Uterus (tissue), 2 donors: ENCODE measurements around the gene ACTL9.

Experiments
- CTCF ChIP-seq, 4 experiments: fragments of 200-600 bp in 2 of 4; fragments of 450-650 bp in 2 of 4; sonication (generic) in 2 of 4; IDR thresholded peaks; one replicate each; pipeline ENCODE4 v1.5.1; 2016 to 2019; ENCODE audit warnings: antibody characterized with exemption in 4 of 4, mild to moderate bottlenecking in 2 of 4, moderate library complexity in 1 of 4
- POLR2A ChIP-seq, 2 donors: fragments of 450-650 bp; IDR thresholded peaks; one replicate each; pipeline ENCODE4 v1.6.1; 2016; ENCODE audit warnings: antibody characterized with exemption in 2 of 2, mild to moderate bottlenecking in 1 of 2, moderate library complexity in 1 of 2

DNA sequence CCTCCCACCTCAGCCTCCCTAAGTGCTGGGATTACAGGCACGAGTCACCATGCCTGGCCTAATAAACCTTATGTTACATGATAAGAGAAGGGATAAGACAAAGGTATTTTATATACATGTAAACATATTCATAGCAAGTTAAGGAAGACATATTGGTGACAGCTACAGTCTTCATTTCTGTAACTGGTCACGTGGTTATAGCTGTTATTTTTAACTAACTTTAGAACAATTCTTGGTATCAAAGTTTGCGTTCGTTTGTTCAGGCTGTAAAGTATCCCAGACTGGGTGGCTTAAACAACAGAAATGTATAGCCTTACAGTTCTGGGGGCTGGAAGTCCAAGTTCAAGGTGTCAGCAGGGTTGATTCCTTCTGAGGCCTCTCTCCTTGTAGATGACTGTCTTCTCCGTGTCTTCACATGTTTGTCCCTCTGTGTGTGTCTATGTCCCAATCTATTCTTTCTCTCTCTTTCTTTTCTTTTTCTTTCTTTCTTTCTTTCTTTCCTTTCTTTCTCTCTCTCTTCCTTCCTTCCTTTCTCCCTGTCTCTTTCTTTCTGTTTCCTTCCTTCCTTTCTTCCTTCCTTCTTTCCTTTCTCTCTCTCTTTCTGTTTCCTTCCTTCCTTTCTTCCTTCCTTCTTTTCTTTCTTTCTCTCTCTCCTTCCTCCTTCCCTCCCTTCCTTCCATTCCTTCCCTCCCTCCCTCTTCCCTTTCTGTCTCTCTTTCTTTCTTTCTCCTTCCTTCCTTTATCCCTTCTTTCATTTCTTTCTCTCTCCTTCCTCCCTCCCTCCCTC, 7.6 kb downstream of the ACTL9 start:
- TF ChIP-seq CTCF (IDR thresholded peaks at IDR 0.05) (no peak), POLR2A (IDR thresholded peaks at IDR 0.05) (no peak)
